MM.1S (cell line): ENCODE data around the gene RCOR1.

Source experiments
- EZH2 ChIP-seq: fragments of 300-600 bp; sonication (generic); optimal IDR thresholded peaks from 2 replicates; pipeline ENCODE3; 2017; ENCODE audit warnings: low read depth, mild to moderate bottlenecking, antibody characterized with exemption, low read length, mixed read lengths
- EZH2phosphoT487 ChIP-seq: fragments of 300-600 bp; sonication (generic); IDR thresholded peaks from 2 replicates; pipeline ENCODE4 v1.6.1; 2018; ENCODE audit warnings: antibody characterized with exemption, low read length
- TF ChIP-seq, protein P1 (sequence below): fragments of 300-600 bp; sonication (generic); IDR thresholded peaks from 2 replicates; pipeline ENCODE4 v1.5.1; 2016; ENCODE audit warnings: antibody characterized with exemption, low read length, mixed read lengths

DNA sequence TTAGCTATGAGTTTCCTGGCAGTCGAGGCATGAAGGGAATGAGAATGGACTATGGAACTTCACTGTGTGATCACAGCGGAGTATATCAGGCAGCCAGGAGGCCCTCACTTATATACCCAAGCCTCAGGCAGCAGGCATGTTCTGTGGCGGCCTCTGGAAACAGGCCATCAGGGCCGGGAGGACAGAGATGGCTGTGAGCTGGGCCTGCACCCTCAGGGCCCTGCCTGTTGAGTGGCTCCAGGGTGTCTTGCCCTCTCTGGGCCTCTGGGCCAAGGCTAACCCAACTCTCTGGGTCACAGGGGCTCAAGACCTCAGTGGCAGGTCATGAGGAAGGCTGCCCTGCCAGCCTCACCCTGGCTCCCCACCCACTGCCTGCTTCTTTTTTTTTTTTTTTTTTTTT is 33.9 kb upstream of the RCOR1 start:
- TF ChIP-seq, protein P1, sequence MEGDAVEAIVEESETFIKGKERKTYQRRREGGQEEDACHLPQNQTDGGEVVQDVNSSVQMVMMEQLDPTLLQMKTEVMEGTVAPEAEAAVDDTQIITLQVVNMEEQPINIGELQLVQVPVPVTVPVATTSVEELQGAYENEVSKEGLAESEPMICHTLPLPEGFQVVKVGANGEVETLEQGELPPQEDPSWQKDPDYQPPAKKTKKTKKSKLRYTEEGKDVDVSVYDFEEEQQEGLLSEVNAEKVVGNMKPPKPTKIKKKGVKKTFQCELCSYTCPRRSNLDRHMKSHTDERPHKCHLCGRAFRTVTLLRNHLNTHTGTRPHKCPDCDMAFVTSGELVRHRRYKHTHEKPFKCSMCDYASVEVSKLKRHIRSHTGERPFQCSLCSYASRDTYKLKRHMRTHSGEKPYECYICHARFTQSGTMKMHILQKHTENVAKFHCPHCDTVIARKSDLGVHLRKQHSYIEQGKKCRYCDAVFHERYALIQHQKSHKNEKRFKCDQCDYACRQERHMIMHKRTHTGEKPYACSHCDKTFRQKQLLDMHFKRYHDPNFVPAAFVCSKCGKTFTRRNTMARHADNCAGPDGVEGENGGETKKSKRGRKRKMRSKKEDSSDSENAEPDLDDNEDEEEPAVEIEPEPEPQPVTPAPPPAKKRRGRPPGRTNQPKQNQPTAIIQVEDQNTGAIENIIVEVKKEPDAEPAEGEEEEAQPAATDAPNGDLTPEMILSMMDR = no peak
- TF ChIP-seq EZH2 (no peak), EZH2phosphoT487 (no peak)
